ENCODE results near the gene RIPOR3. TPM values are rescaled to one million over a fixed set of nuclear protein-coding genes. Genes with fewer than 3 reads are reported as not detected.
"Not testable (repeated sequence)": the region's sequence is repeated elsewhere in the genome, so short reads cannot be mapped to it uniquely, and the experiment has no call there.

Gene RIPOR3
- total RNA-seq, 2 experiments from 2014 or later, result not detected

DNA sequence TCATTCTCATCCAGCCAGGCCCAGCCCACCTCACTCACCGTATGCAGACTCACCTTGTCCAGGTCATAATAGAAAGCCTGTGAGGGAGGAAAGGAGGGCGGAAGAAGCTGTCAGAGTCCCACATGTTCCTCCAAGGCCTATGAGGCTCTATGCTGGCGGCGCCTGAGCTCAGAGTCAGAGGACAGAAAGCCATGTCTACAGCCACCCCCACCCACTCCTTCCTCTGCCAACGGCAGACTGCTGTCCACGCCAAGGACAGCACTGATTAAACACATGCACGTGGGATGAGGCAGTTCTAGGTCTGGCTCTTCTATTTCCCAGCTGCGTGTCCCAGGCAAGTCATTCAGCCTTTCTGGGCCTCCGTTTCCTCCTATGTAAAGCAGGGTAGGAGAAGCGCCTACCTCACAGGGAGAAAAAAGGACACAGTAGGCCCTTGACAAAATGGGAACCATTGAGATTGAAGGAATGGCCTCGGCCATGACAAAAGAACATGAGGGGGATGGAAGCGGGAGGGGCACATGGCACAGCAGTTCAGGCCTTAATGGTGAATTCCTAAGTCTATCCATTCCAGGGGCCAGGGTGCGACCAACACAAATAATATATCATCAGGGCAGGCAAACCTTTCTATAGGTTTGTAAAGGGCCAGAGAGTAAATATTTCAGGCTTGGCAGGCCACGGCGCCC is 80.1 kb downstream of the RIPOR3 start:
- Mint-ChIP-seq H3K4me1 (no peaks in the 10 kb centered on the region), H3K9me3 (no peaks in the 10 kb centered on the region), H3K36me3 (no peaks in the 10 kb centered on the region)

DNA sequence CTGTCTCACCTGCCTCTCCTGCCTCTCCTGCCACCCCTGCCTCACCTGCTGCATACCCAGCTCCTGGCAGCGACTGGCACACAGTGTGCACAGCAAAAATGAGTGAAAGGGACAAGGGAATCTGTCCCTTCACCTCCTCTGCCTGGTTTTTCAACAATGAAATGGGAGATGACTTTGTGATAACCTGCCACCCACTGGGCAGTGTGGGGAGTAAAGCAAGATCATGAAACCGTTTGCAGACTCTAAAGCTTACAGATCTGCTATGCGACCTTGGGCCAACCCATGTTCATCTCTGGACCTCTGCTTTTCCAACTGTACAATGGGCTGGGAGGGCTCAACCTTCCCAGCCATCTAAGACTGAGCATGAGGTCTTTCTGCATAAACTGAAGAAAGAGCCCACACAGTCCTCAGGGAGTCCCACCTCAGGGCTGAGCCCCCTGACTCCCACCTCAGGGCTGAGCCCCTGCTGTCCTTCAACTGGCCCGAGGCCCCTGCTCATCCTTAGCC is 81.1 kb downstream of the RIPOR3 start:
- H3K4me3 Mint-ChIP-seq, result no peak overlapping the region
- H3K4me1 Mint-ChIP-seq, result no peaks in the 10 kb centered on the region
- H3K36me3 Mint-ChIP-seq, result no peaks in the 10 kb centered on the region
- no peaks in the 10 kb centered on the region for H3K27me3 Mint-ChIP-seq
- H3K27ac Mint-ChIP-seq, result no peak overlapping the region
- DNase-seq, result no peak
- H3K9me3 Mint-ChIP-seq, result no peaks in the 10 kb centered on the region

More for the DNA sequence above, 80.1 kb downstream of the RIPOR3 start:
- Mint-ChIP-seq H3K27me3 (no peaks in the 10 kb centered on the region), H3K27ac (no peak overlapping the region), H3K4me3 (no peak overlapping the region)
- no peak for DNase-seq

DNA sequence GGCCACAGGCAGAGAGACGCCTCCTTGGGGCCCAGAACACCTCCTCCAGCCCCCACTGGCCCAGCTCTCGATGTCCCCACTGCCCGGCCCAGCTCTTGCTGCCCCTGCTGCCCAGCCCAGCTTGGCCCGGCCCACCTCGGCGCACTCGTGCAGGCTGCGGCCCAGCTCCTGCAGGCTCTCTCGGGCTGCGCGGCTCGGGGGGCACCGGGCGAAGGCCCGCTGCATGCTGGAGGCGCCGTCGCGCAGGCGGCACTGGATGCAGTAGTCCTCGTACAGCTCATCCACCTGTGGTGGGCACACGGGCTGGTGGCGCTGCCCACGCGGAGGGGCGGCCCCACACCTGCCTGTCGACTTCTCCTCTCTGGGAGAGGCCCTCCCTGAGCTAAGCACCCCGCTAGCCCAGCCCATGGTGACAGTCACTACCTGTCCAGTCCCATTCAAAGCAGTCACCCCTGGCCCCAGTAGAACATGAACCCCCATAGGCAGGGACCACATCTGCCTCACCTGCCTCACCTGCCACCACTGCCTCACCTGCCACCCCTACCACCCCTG is 81.8 kb downstream of the RIPOR3 start:
- no peak overlapping the region for H3K27ac Mint-ChIP-seq
- H3K4me1 Mint-ChIP-seq, result no peaks in the 10 kb centered on the region
- no peaks in the 10 kb centered on the region for H3K27me3 Mint-ChIP-seq
- no peak overlapping the region for H3K4me3 Mint-ChIP-seq
- H3K36me3 Mint-ChIP-seq, result no peaks in the 10 kb centered on the region
- DNase-seq, result no peak
- no peaks in the 10 kb centered on the region for H3K9me3 Mint-ChIP-seq

DNA sequence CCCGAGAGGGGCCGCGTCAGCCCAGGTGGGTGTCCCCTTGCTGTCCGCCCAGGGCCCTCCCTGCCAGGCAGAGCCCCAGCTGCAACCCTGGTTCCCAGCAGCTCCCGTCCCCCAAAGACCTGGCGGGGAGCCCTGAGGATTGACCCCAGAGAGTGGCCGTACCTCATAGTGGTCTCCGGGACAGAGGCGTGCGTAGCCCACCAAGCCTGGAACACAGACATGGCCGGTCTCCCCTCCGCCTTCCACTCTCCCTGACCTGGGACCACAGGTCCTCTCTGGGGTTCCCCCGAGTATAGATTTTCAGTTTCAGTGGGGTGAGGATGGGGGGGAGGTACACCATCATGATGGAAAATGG is 82.6 kb downstream of the RIPOR3 start:
- H3K27me3 Mint-ChIP-seq, result no peaks in the 10 kb centered on the region
- no peak overlapping the region for H3K4me3 Mint-ChIP-seq
- H3K4me1 Mint-ChIP-seq, result no peaks in the 10 kb centered on the region
- DNase-seq, result no peak
- no peak overlapping the region for H3K27ac Mint-ChIP-seq
- H3K9me3 Mint-ChIP-seq, result no peaks in the 10 kb centered on the region
- no peaks in the 10 kb centered on the region for H3K36me3 Mint-ChIP-seq

DNA sequence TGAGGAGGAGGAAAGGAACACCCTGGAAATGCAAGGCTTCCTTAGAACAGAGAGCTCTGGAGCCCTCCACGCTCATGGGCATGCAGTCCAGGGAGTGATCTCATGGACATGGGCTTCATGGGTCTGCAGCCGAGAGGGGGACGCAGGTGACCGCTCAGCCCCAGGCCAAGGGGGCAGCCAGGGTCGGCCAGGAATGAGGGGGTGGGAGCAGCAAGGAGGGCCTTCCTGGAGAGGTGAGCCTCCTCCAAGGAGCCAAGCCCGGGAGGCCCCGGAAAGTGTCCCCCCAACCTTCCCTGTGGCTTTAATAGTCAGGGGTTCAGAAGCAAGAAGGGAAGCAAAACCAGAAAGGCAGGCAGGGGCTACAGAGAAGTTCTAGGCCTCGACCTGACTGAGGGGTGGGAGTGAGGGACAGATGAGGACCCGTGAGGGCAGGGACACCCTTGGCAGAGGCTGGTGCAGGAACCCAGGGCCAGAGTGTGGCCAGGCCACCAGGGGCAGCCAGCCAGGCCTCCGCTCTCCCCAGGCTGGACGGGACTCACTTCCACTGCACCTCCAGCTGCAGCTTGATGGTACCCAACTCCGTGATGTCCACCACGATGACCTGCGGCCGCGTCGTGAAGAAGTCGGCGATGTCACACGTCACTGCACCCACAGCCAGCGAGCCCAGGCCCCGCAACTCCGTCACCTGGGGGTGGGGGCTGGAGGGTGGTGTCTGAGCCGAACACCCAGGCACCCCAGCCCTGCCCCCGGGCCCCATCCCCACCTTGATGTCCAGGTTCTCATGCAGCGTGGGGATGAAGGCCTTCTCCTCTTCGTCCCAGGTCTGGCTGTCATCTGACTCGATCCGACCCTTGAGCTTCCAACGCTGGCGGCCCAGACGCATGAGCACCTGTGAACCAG is 83.2 kb downstream of the RIPOR3 start:
- Mint-ChIP-seq H3K36me3 (no peaks in the 10 kb centered on the region), H3K27me3 (no peaks in the 10 kb centered on the region), H3K4me3 (no peak overlapping the region), H3K9me3 (no peaks in the 10 kb centered on the region), H3K4me1 (no peaks in the 10 kb centered on the region), H3K27ac (no peak overlapping the region)
- DNase-seq, result no peak

DNA sequence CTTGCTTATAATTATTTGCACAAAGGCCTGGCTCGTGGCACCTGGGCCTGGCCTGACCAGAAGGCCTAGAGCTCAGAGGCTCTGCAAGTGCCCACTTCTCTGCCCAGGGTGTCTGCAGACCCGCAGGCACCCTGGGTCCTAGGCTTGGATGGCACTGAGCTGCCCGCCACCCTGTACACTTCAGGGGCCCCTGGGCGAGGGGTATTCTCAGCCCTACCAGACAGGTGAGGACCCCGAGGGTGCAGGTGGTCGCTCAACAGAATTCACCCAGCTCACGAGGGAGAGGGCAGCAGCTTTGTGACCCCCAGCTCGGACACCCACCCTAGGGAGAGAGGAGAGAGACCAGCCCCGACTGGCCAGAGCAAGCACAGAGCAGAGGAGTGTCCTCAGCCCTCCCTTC is 83.9 kb downstream of the RIPOR3 start:
- no peak overlapping the region for H3K4me3 Mint-ChIP-seq
- no peaks in the 10 kb centered on the region for H3K36me3 Mint-ChIP-seq
- H3K9me3 Mint-ChIP-seq, result no peaks in the 10 kb centered on the region
- DNase-seq, result no peak
- H3K4me1 Mint-ChIP-seq, result no peaks in the 10 kb centered on the region
- H3K27me3 Mint-ChIP-seq, result no peaks in the 10 kb centered on the region
- H3K27ac Mint-ChIP-seq, result no peak overlapping the region

DNA sequence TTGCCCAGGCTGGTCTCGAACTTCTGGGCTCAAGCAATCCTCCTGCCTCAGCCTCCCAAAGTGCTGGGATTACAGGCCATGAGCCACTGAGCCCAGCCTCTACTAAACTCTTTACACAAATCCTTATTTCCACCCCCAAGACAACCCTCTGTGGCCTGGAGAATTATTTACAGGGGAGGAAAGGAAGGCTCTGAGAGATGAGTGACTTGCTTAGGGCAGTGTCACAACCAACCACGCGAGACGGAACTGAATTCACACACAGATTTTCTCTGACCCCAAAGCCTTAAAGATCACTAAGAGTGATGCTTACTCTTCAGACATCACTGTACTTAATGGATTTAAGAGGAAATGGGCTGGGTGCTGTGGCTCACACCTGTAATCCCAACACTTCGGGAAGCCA is 86.2 kb downstream of the RIPOR3 start:
- H3K9me3 Mint-ChIP-seq, result no peaks in the 10 kb centered on the region
- no peak overlapping the region for H3K4me3 Mint-ChIP-seq
- H3K4me1 Mint-ChIP-seq, result no peaks in the 10 kb centered on the region
- H3K27me3 Mint-ChIP-seq, result no peaks in the 10 kb centered on the region
- H3K27ac Mint-ChIP-seq, result no peak overlapping the region
- no peaks in the 10 kb centered on the region for H3K36me3 Mint-ChIP-seq
- no peak for DNase-seq

DNA sequence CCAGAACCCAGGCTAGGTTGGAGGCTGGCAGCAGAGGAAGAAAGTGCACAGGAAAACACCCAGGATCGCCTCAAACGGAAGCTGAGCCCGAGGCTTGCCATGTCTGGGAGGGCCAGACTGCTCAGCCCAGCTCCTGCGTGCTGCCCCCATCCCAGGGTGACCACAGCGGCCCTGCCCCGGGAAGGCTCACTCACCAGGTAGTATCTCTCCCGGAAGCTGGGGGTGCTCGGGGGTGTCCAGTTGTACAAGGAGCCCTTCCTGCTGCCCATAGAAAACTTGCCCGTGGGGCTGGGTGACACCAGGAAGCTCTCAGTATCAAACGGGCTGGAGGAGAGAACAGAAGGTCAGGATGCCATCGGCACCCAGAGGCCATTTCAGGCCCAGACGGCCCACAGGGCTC is 86.9 kb downstream of the RIPOR3 start:
- no peak for DNase-seq
- Mint-ChIP-seq H3K27me3 (no peaks in the 10 kb centered on the region), H3K27ac (no peak overlapping the region), H3K4me3 (no peak overlapping the region), H3K4me1 (no peaks in the 10 kb centered on the region), H3K36me3 (no peaks in the 10 kb centered on the region), H3K9me3 (no peaks in the 10 kb centered on the region)

DNA sequence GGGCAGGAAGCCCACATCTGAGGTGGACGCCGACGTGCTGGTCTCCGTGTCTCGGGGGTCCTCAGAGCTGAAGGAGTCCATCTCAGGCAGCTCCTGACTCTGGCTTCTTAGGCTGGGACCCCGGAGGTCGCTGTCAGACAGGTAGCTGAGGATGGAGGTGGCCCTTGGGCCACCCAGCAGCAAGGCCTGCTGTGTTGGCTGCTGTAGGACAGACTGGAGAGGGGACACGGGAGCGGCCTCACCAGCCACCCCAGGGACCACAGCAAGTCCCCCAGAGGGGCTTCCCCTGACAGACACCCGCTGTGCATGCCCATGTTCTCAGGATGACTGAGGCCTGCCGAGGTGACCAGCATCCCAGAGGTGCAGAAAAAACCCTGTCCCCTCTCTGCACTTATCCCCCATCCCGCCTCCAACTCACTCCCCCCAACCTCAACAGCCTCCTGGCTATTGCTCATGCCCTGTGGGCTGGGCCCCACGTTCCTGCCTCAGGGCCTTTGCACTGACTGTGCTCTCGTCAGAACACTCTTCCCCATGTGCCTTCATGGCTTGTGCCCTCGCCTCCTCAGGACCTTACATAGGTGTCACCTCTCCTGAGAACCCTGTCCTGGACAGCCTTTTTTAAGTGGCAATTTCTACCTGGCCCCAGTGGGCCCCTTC is 88.8 kb downstream of the RIPOR3 start:
- Mint-ChIP-seq H3K9me3 (no peaks in the 10 kb centered on the region), H3K4me3 (no peak overlapping the region), H3K27ac (no peak overlapping the region), H3K4me1 (no peaks in the 10 kb centered on the region), H3K27me3 (no peaks in the 10 kb centered on the region), H3K36me3 (no peaks in the 10 kb centered on the region)
- DNase-seq, result no peak

DNA sequence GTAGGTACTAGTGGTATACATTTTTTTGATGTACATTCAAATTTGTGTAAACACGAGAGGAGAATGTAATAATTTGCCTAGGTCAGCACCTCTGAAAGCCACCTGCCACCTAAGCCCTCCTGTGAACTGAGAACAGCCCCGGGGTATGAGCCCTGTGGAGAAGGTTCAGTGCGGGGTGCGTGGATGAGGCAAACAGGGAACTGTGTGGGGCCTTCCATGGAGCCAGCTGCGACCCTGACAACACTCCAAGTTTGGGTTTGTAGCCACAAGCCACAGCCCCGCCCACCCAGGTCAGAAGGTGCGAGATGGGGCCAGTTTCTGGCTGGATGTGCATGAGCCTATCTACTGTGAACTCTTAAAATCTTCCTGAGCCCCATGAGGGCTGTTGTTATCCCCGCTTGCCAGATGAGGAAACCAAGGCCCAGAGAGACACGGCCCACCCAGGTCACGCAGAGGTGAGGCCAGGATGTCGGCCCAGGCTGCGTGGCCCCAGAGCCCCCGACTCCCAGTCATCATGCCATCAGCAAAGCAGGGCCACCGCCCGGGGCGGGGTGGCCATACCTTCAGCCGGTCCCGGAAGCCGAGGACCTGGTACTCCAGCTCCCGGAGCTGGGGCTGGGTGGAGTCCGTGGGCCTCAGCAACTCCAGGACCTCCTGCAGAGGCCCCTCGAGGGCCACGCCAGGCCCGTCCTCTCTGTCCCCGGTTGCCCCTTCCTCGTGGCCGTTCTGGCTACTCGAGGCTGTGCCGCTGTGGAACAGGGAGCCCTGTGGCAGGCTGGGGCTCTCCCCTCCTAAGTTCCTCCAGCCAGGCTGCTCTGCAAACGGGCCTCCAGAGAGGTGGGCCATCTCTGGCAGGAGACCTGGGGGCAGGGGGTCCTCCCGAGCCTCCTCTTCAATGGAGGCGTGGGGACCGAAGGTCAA is 89.6 kb downstream of the RIPOR3 start:
- Mint-ChIP-seq H3K36me3 (no peaks in the 10 kb centered on the region), H3K9me3 (no peaks in the 10 kb centered on the region), H3K27me3 (no peaks in the 10 kb centered on the region), H3K27ac (no peak overlapping the region), H3K4me3 (no peak overlapping the region), H3K4me1 (no peaks in the 10 kb centered on the region)
- no peak for DNase-seq

DNA sequence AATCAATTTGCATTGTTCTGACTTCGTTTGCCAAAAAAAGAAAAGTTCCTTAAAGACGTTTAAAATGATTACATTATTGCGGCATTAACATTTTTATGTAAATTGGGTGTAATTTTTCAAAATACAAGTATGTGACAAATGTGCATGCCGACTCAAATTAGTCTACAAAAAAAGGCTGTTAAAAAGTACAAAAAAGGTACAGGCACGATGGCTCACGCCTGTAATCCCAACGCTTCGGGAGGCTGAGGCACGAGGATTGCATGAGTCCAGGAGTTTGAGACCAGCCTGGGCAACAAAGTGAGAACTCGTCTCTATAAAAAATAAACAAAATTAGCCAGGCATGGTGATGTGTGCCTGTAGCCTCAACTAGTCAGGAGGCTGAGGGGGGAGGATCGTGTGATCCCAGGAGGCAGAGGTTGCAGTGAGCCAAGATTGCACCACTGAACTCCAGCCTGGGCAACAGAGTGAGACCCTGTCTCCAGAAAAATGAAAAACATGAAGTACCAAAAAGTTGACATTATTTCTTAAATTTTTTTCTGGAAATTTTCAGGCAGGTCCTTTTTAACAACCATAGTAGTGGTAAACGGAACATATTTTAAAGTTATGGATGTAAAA is 91.0 kb downstream of the RIPOR3 start:
- Mint-ChIP-seq H3K27me3 (no peaks in the 10 kb centered on the region), H3K4me3 (no peak overlapping the region), H3K27ac (no peak overlapping the region), H3K36me3 (no peaks in the 10 kb centered on the region), H3K9me3 (no peaks in the 10 kb centered on the region), H3K4me1 (peaks cover 4% of the 10 kb centered on the region)
- no peak for DNase-seq

DNA sequence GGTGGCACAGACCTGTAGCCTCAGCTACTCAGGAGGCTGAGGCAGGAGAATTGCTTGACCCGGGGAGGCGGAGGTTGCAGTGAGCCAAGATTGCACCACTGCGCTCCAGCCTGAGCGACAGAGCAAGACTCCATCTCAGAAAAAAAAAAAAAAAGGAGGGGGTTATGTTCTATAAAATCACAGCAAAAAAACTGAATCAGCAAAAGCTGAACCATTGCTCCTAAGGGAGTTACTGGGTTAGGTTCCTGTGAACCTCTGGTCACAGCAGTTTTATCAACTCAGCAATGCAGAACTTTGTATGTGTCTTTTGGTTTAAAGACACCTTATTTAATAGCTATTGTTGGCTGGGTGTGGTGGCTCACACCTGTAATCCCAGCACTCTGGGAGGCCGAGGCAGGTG is 92.6 kb downstream of the RIPOR3 start:
- not testable (repeated sequence) for H3K27me3 Mint-ChIP-seq, H3K27ac Mint-ChIP-seq, DNase-seq, H3K9me3 Mint-ChIP-seq, H3K4me3 Mint-ChIP-seq, H3K36me3 Mint-ChIP-seq, H3K4me1 Mint-ChIP-seq

DNA sequence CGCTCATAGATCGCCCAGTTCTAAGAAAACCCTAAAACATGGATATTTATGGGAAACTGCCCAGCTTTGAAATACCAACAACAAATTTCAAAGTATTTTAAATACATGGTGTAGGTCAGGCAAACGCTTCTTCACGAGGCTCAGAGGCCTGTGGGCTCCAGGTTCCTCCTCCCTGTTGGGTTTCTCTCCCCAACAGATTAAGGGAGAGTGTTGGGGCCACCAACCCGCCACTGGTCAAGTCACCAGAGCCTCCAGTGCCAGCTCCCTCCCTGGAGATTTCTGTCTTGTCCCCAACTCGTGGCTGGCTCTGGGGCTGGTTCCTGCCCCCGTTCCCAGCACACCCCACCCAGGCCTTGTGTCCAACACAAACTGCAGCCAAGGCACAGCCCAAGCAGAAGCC is 93.3 kb downstream of the RIPOR3 start:
- no peak overlapping the region for H3K4me3 Mint-ChIP-seq
- no peak overlapping the region for H3K27ac Mint-ChIP-seq
- no peak for DNase-seq
- H3K36me3 Mint-ChIP-seq, result no peaks in the 10 kb centered on the region
- no peaks in the 10 kb centered on the region for H3K9me3 Mint-ChIP-seq
- peaks cover 4% of the 10 kb centered on the region for H3K4me1 Mint-ChIP-seq
- no peaks in the 10 kb centered on the region for H3K27me3 Mint-ChIP-seq

DNA sequence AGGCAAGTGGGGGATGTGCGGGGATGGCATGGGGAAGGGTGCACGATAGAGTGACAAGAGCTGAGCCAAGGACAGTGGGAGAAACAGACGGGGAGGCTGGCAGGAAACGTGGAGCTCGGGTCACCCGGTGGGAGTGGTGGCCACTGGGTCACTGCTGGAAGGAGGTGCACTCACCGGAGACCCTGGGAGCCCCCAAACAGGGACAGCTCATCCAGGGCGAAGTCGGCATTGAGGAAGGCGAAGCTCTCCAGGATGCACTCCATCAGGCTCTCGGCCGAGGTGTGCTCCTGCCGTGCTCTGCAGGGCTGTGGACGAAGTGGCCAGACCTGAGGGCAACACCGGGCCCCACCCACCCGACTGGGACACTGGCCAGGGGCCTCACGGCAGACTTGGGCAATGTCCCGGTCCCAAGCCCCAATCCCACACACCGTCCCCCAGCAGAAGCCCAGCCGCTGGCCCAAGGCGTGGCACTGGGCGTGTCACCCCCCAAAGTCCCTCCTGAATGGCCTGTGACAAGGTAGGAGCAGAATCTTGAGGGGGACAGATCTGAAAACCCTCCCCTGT is 93.9 kb downstream of the RIPOR3 start:
- Mint-ChIP-seq H3K4me3 (no peak overlapping the region), H3K27ac (no peak overlapping the region), H3K36me3 (no peaks in the 10 kb centered on the region), H3K27me3 (no peaks in the 10 kb centered on the region), H3K9me3 (no peaks in the 10 kb centered on the region), H3K4me1 (peaks cover 4% of the 10 kb centered on the region)
- no peak for DNase-seq
